ENCODE results near the gene BAHCC1. TPM values are rescaled to one million over a fixed set of nuclear protein-coding genes. Genes with fewer than 3 reads are reported as not detected.
A peak's percentile ranks its signal among the peaks of the same experiment; 100 is the strongest.

The BAHCC1 gene
- total and polyA plus RNA-seq, 9 of the 15 experiments (the other 6 are each of a cell fraction or from before 2014, with no cell fraction given): 0.14 to 26.9 (median 5.0) TPM

GRCh38 chr17:81349397-81350319 is 45.6 kb upstream of the BAHCC1 start (continued):
- TF ChIP-seq THAP7 (CRISPR knock-in tag; IDR thresholded peaks at IDR 0.05) (0 out of 2 replicates have a peak, but pooled peaks have one; percentile 62), E2F4 (CRISPR knock-in tag; IDR thresholded peaks at IDR 0.05; ENCODE audit: low read depth) (no peak), TOE1 (IDR thresholded peaks at IDR 0.05; ENCODE audit: borderline replicate concordance) (0 out of 2 replicates have a peak, but pooled peaks have one; percentile 51), TOE1 (CRISPR knock-in tag; IDR thresholded peaks at IDR 0.05; ENCODE audit: borderline replicate concordance, low read depth) (no peak; the same call in 1 of the 2 replicates), SOX6 (IDR thresholded peaks at IDR 0.05) (peak; percentile 72), ELF4 (CRISPR knock-in tag; IDR thresholded peaks at IDR 0.05) (peak; percentile 94), MCM7 (IDR thresholded peaks at IDR 0.05) (no peak), MCM5 (IDR thresholded peaks at IDR 0.05; ENCODE audit: low read depth) (no peak), EZH2 (IDR thresholded peaks at IDR 0.05; ENCODE audit: borderline replicate concordance, low read depth, low read length) (no peak), SIN3A (IDR thresholded peaks at IDR 0.05; ENCODE audit: borderline replicate concordance in 2 of 2, control insufficient read depth in 1 of 2, low read depth in 2 of 2, low read length in 2 of 2) (peak; percentile 71 to 74; a peak in 2 of 4 replicates), ZNF282 (CRISPR knock-in tag; IDR thresholded peaks at IDR 0.05) (no peak), FOXP4 (CRISPR knock-in tag; IDR thresholded peaks at IDR 0.05; ENCODE audit: borderline replicate concordance) (no peak), RAD51 (IDR thresholded peaks at IDR 0.05; ENCODE audit: borderline replicate concordance, low read depth) (no peak), EP300 (IDR thresholded peaks at IDR 0.05; ENCODE audit: low read length) (peak; percentile 81), KDM4B (IDR thresholded peaks at IDR 0.05; ENCODE audit: borderline replicate concordance in 2 of 2, low read depth in 1 of 2) (peak in 1 of 2 experiments; percentile 95; a peak in 2 of 4 replicates), CSDE1 (IDR thresholded peaks at IDR 0.05) (peak in 1 of 2 experiments; percentile 69; a peak in 2 of 4 replicates), ZNF77 (CRISPR knock-in tag; IDR thresholded peaks at IDR 0.05) (no peak), PHB2 (IDR thresholded peaks at IDR 0.05; ENCODE audit: low read depth) (no peak), ARNT (IDR thresholded peaks at IDR 0.05) (peak in 1 of 2 experiments; percentile 73; a peak in 2 of 4 replicates), XRCC4 (IDR thresholded peaks at IDR 0.05; ENCODE audit: extremely low read depth, insufficient read depth, insufficient read length) (no peak), TCF3 (CRISPR knock-in tag; IDR thresholded peaks at IDR 0.05) (peak; percentile 60), HNRNPUL1 (IDR thresholded peaks at IDR 0.05; ENCODE audit: low read length) (peak; percentile 48; the same call in 1 of the 2 replicates), TEAD1 (CRISPR knock-in tag; IDR thresholded peaks at IDR 0.05) (peak; percentile 34 to 76; a peak in 2 of 4 replicates), ZNF174 (CRISPR knock-in tag; IDR thresholded peaks at IDR 0.05) (no peak)
